ENCODE data around the gene TEAD3. TPM values are rescaled to one million over a fixed set of nuclear protein-coding genes. Genes with fewer than 3 reads are reported as not detected.
"Not testable (repeated sequence)": the region's sequence is repeated elsewhere in the genome, so short reads cannot be mapped to it uniquely, and the experiment has no call there.

Gene TEAD3
- polyA plus RNA-seq, 3 donors, result not detected

DNA sequence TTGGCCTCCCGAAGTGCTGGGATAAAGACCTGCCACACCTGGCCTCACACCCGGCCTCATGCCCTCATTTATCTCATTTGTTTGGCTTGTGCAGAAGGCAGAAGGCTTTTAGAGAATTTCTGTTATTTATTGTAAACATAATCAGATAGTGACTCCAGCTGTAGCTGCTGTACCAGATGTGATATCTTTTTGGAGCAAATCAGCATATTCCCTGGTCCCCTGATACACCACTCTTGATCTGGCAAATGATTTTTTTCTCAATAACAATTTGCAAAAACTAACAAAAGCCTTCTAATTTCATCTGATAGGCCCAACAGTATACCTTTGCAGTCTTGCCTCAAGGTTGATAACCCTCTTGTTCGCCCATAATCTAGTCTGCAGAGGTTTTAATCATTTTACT is 42.3 kb upstream of the TEAD3 start:
- H4K20me1 ChIP-seq (ENCODE audit: insufficient read depth, low read length), result no peaks in the 10 kb centered on the region
- H3K4me2 ChIP-seq (replicated peaks; ENCODE audit: extremely low read depth, low read length, poor library complexity, severe bottlenecking), result no peak overlapping the region
- no peak for DNase-seq
- TF ChIP-seq, protein P1, sequence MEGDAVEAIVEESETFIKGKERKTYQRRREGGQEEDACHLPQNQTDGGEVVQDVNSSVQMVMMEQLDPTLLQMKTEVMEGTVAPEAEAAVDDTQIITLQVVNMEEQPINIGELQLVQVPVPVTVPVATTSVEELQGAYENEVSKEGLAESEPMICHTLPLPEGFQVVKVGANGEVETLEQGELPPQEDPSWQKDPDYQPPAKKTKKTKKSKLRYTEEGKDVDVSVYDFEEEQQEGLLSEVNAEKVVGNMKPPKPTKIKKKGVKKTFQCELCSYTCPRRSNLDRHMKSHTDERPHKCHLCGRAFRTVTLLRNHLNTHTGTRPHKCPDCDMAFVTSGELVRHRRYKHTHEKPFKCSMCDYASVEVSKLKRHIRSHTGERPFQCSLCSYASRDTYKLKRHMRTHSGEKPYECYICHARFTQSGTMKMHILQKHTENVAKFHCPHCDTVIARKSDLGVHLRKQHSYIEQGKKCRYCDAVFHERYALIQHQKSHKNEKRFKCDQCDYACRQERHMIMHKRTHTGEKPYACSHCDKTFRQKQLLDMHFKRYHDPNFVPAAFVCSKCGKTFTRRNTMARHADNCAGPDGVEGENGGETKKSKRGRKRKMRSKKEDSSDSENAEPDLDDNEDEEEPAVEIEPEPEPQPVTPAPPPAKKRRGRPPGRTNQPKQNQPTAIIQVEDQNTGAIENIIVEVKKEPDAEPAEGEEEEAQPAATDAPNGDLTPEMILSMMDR (IDR thresholded peaks at IDR 0.05), result no peak
- H3K9ac ChIP-seq (ENCODE audit: insufficient read depth, low read length, poor library complexity, severe bottlenecking), result no peak overlapping the region
- H2AFZ ChIP-seq (ENCODE audit: insufficient read depth, low read depth, low read length, poor library complexity, severe bottlenecking), result no peak overlapping the region
- no CpG with 5 or more reads among the region's 3 CpGs for WGBS (ENCODE audit: insufficient coverage)
- H3K27ac ChIP-seq (ENCODE audit: low read depth in 1 of 2, low read length in 2 of 2), result no peak overlapping the region
- intact Hi-C loops (cut with micrococcal nuclease), result no loop called here
- H3K4me3 Mint-ChIP-seq, result peak overlapping the region in 1 of 2 donors; percentile 12
- H3K36me3 ChIP-seq (replicated peaks in 1 of 2; ENCODE audit: control insufficient read depth in 1 of 2, insufficient read depth in 2 of 2, low read length in 2 of 2), result no peaks in the 10 kb centered on the region
- no peak overlapping the region for H3K27ac Mint-ChIP-seq
- no peak overlapping the region for H3K4me3 ChIP-seq (replicated peaks in 1 of 3; ENCODE audit: low read depth in 2 of 3, low read length in 3 of 3)
- H3K9me3 ChIP-seq (replicated peaks in 1 of 2; ENCODE audit: control insufficient read depth in 1 of 2, insufficient read depth in 1 of 2, low read length in 2 of 2), result no peaks in the 10 kb centered on the region
- peaks cover 0 to 8% (median 4%) of the 10 kb centered on the region in 7 donors for H3K9me3 Mint-ChIP-seq
- H3K4me1 Mint-ChIP-seq, result peaks cover 5% of the 10 kb centered on the region
- no peaks in the 10 kb centered on the region for H3K4me1 ChIP-seq (ENCODE audit: control insufficient read depth in 1 of 2, insufficient read depth in 2 of 2, low read length in 2 of 2)
- peaks cover 2 to 8% (median 5%) of the 10 kb centered on the region in 3 donors for H3K27me3 Mint-ChIP-seq (ENCODE audit: low read depth in 3 of 3)
- no peaks in the 10 kb centered on the region for H3K79me2 ChIP-seq (ENCODE audit: insufficient read depth, low read length)
- no peaks in the 10 kb centered on the region for H3K27me3 ChIP-seq (ENCODE audit: control insufficient read depth in 2 of 2, insufficient read depth in 2 of 2, low read length in 2 of 2)
- no peaks in the 10 kb centered on the region for H3K36me3 Mint-ChIP-seq

DNA sequence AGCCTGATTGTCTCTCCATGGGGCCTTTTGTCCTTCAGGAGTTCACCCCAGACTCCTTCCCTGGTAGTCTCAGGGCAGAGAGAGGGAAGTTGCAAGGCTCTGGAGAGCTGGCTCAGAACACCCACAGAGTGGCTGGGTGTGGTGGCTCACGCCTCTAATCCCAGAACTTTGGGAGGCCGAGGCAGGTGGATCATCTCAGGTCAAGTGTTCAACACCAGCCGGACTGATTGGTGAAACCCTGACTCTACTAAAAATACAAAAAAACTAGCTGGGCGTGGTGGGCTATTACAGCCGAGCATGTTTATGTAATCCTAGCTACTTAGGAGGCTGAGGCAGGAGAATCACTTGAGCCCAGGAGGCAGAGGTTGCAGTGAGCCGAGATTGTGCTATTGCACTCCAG is 39.0 kb upstream of the TEAD3 start:
- not testable (repeated sequence) for H3K9ac ChIP-seq (ENCODE audit: insufficient read depth, low read length, poor library complexity, severe bottlenecking); H3K4me3 ChIP-seq (replicated peaks in 1 of 3; ENCODE audit: low read depth in 2 of 3, low read length in 3 of 3)

More for the DNA sequence above, 39.0 kb upstream of the TEAD3 start:
- H3K27ac ChIP-seq (ENCODE audit: low read depth in 1 of 2, low read length in 2 of 2); H3K4me1 Mint-ChIP-seq; H3K4me2 ChIP-seq (replicated peaks; ENCODE audit: extremely low read depth, low read length, poor library complexity, severe bottlenecking); H2AFZ ChIP-seq (ENCODE audit: insufficient read depth, low read depth, low read length, poor library complexity, severe bottlenecking); H3K27ac Mint-ChIP-seq; H3K79me2 ChIP-seq (ENCODE audit: insufficient read depth, low read length); H3K36me3 Mint-ChIP-seq; H4K20me1 ChIP-seq (ENCODE audit: insufficient read depth, low read length); H3K27me3 ChIP-seq (ENCODE audit: control insufficient read depth in 2 of 2, insufficient read depth in 2 of 2, low read length in 2 of 2); H3K9me3 Mint-ChIP-seq; H3K36me3 ChIP-seq (replicated peaks in 1 of 2; ENCODE audit: control insufficient read depth in 1 of 2, insufficient read depth in 2 of 2, low read length in 2 of 2); DNase-seq; H3K9me3 ChIP-seq (replicated peaks in 1 of 2; ENCODE audit: control insufficient read depth in 1 of 2, insufficient read depth in 1 of 2, low read length in 2 of 2); H3K4me1 ChIP-seq (ENCODE audit: control insufficient read depth in 1 of 2, insufficient read depth in 2 of 2, low read length in 2 of 2); intact Hi-C loops (cut with micrococcal nuclease): not testable (repeated sequence)
- WGBS (ENCODE audit: insufficient coverage), result 85% methylated on average over 4 of the region's 6 CpGs
- Mint-ChIP-seq H3K27me3 (ENCODE audit: low read depth in 3 of 3) (peaks cover 2 to 10% (median 6%) of the 10 kb centered on the region in 3 donors), H3K4me3 (peak overlapping the region in 1 of 2 donors; percentile 37)
